PC-9 (cell line): Measurements from ENCODE around the gene CROCC2. TPM values are rescaled to one million over a fixed set of nuclear protein-coding genes. Genes with fewer than 3 reads are reported as not detected.

ENCODE experiments used
- BruUV-seq: library from RNA; stranded (reverse); fragments of 400-500 nt; replicated peaks from 2 replicates; lab custom pipeline; 2021; lab: Mats Ljungman, UMichigan
- CTCF ChIA-PET: fragments of 300-600 bp; sonication (Branson Sonifier 250); formaldehyde crosslinking; loops from one replicate; lab custom pipeline; 2022; ENCODE audit warnings: antibody characterized with exemption; lab: Charles Lee
- POLR2A ChIA-PET: fragments of 300-600 bp; sonication (Branson Sonifier 250); formaldehyde crosslinking; loops from one replicate; lab custom pipeline; 2022; ENCODE audit warnings: antibody characterized with exemption; ENCODE audit not compliant: unreplicated experiment; lab: Charles Lee
- DNase-seq, 2 experiments: peaks; one replicate each; pipeline versions ENCODE4 v3.0.0 to v3.0.0-alpha.2; 2015 to 2022; ENCODE audit warnings: mixed read lengths in 1 of 2
- H2AFZ ChIP-seq: fragments of 200-600 bp; sonication (generic); 2 replicates; pipeline ENCODE4 v1.8.1; 2017; ENCODE audit warnings: antibody characterized with exemption
- H3F3A ChIP-seq: fragments of 200-600 bp; sonication (generic); 2 replicates; pipeline ENCODE4 v1.8.1; 2017; ENCODE audit warnings: antibody characterized with exemption, mild to moderate bottlenecking, low read depth; ENCODE audit not compliant: insufficient read depth
- H3K27ac ChIP-seq: fragments of 200-600 bp; sonication (generic); 2 replicates; pipeline ENCODE4 v1.6.1; 2016; ENCODE audit warnings: mixed run types
- H3K27me3 ChIP-seq: fragments of 200-600 bp; sonication (generic); 2 replicates; pipeline ENCODE4 v1.6.1; 2016; ENCODE audit warnings: low read depth, mixed run types; ENCODE audit not compliant: insufficient read depth
- H3K36me3 ChIP-seq: fragments of 200-600 bp; sonication (generic); 2 replicates; pipeline ENCODE4 v1.6.1; 2016; ENCODE audit warnings: low read depth, mixed run types
- H3K4me1 ChIP-seq: fragments of 200-600 bp; sonication (generic); replicated peaks from 2 replicates; pipeline ENCODE4 v1.6.1; 2016; ENCODE audit warnings: mixed run types; ENCODE audit not compliant: insufficient read depth
- H3K4me2 ChIP-seq: fragments of 200-600 bp; sonication (generic); 2 replicates; pipeline ENCODE4 v1.6.1; 2017; ENCODE audit warnings: mixed run types
- H3K4me3 ChIP-seq: fragments of 200-600 bp; sonication (generic); 2 replicates; pipeline ENCODE4 v1.6.1; 2016; ENCODE audit warnings: mixed run types
- H3K79me2 ChIP-seq: fragments of 200-600 bp; sonication (generic); 2 replicates; pipeline ENCODE4 v1.6.1; 2017; ENCODE audit warnings: low read depth, mixed run types
- H3K9me2 ChIP-seq: fragments of 200-600 bp; sonication (generic); 2 replicates; pipeline ENCODE4 v1.8.1; 2017; ENCODE audit warnings: mild to moderate bottlenecking; ENCODE audit not compliant: insufficient read depth
- H3K9me3 ChIP-seq: fragments of 200-600 bp; sonication (generic); 2 replicates; pipeline ENCODE4 v1.8.1; 2016; ENCODE audit warnings: low read depth; ENCODE audit not compliant: insufficient read depth
- H4K20me1 ChIP-seq: fragments of 200-600 bp; sonication (generic); 2 replicates; pipeline ENCODE4 v1.8.1; 2017; ENCODE audit not compliant: insufficient read depth
- EZH2 ChIP-seq: fragments of 200-600 bp; sonication (generic); IDR thresholded peaks from 2 replicates; pipeline ENCODE4 v1.8.0; 2017; ENCODE audit warnings: antibody characterized with exemption, low read depth
- intact Hi-C: fragments of 100-400 bp; cut with micrococcal nuclease; formaldehyde crosslinking; loops from one replicate; pipeline ENCODE4 v1.10.0; 2022; ENCODE audit not compliant: unreplicated experiment
- total RNA-seq: library from RNA; stranded (reverse); gene quantifications from 2 replicates; pipeline ENCODE4 v1.2.3, GENCODE V29; 2021
- TF ChIP-seq, protein P1 (sequence below): fragments of 200-600 bp; sonication (generic); conservative IDR thresholded peaks from 2 replicates; pipeline ENCODE4 v1.6.1; 2017; ENCODE audit warnings: mixed run types, antibody characterized with exemption, mild to moderate bottlenecking, moderate library complexity

Gene CROCC2
- total RNA-seq, 1 experiment from 2014 or later, result not detected

DNA sequence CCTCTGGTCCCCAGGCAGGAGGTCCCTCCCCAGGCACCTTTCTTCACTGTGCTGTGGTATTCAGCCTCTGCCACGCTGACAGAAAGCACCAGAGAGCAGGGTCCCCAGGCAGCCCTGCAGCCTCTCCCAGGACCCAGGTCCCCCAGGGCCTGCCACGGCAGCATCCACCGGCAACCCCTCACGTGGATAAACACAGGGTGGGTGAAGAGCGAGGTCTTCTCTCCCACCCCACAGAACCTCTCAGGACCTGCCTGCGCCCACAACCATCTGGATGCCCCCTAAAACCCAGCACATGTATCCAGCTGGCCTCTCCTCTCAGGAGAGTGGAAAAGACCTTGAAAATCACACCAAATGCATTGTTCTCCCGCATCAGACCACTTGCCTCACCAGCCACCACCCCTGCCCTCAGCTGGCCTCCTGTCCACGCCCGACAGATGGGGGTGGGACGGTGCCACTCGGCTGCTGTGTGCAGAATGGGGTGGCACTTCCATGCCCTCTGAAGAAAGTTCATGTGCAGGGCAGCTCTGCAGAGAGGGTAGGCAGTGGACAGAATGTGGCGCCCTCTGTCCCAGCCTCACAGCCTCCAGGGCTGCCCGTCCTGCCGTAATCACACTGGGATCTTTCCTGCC is 4.0 kb upstream of the CROCC2 start:
- DNase-seq, result no peak
- H4K20me1 ChIP-seq, result no peaks in the 10 kb centered on the region
- H3K79me2 ChIP-seq, result no peaks in the 10 kb centered on the region
- H3K4me1 ChIP-seq, result peaks cover 35% of the 10 kb centered on the region
- no peak overlapping the region for H3K4me2 ChIP-seq
- H3K9me2 ChIP-seq, result no peaks in the 10 kb centered on the region
- ChIA-PET CTCF (no interaction called here), POLR2A (interaction anchor here (0.6 to 1.1 kb wide), 2 partner anchors 158 to 413 kb away, joined by 3 to 9 read pairs; no protein-coding TSS in a partner anchor)
- no peak overlapping the region for H2AFZ ChIP-seq
- no peak overlapping the region for H3K27ac ChIP-seq
- no TSS peak for BruUV-seq
- intact Hi-C loops, result no loop called here
- H3K27me3 ChIP-seq, result no peaks in the 10 kb centered on the region
- peaks cover 23% of the 10 kb centered on the region for H3F3A ChIP-seq
- TF ChIP-seq, protein P1, sequence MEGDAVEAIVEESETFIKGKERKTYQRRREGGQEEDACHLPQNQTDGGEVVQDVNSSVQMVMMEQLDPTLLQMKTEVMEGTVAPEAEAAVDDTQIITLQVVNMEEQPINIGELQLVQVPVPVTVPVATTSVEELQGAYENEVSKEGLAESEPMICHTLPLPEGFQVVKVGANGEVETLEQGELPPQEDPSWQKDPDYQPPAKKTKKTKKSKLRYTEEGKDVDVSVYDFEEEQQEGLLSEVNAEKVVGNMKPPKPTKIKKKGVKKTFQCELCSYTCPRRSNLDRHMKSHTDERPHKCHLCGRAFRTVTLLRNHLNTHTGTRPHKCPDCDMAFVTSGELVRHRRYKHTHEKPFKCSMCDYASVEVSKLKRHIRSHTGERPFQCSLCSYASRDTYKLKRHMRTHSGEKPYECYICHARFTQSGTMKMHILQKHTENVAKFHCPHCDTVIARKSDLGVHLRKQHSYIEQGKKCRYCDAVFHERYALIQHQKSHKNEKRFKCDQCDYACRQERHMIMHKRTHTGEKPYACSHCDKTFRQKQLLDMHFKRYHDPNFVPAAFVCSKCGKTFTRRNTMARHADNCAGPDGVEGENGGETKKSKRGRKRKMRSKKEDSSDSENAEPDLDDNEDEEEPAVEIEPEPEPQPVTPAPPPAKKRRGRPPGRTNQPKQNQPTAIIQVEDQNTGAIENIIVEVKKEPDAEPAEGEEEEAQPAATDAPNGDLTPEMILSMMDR, result no peak
- TF ChIP-seq EZH2, result no peak
- no peaks in the 10 kb centered on the region for H3K9me3 ChIP-seq
- no peaks in the 10 kb centered on the region for H3K36me3 ChIP-seq
- no peak overlapping the region for H3K4me3 ChIP-seq

DNA sequence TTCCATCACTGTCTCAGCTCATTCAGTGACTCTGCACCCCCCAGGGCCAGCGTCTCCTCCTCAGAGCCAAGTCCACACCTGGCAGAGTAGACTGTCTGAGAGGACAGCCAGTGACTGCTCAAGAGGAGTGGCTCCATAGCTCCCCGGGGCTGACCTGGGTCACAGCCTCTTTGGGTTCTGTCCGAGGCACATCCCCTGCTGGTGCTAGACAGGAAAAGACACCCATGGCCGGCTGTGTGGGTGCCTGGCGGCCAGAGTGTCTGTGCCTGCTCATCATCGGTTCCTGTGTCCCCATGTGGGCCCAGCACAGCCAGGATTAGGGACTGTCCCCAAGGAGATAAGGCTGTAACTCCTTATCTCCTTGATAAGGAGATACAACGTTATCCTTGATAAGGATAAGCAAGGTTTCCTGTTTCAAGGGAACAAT is 3.5 kb upstream of the CROCC2 start:
- no peak overlapping the region for H2AFZ ChIP-seq
- H3K4me3 ChIP-seq, result no peak overlapping the region
- H3K27me3 ChIP-seq, result no peaks in the 10 kb centered on the region
- no peaks in the 10 kb centered on the region for H3K9me2 ChIP-seq
- BruUV-seq, result no TSS peak
- H4K20me1 ChIP-seq, result no peaks in the 10 kb centered on the region
- peak in 1 of 2 experiments; percentile 71 for DNase-seq
- H3K79me2 ChIP-seq, result no peaks in the 10 kb centered on the region
- H3K36me3 ChIP-seq, result no peaks in the 10 kb centered on the region
- peaks cover 17% of the 10 kb centered on the region for H3F3A ChIP-seq
- no peak for TF ChIP-seq EZH2
- TF ChIP-seq, protein P1, result no peak
- POLR2A ChIA-PET, result interaction anchor here (0.6 to 1.1 kb wide), 3 partner anchors 143 to 412 kb away, joined by 3 to 9 read pairs (median 6); no protein-coding TSS in a partner anchor
- H3K4me1 ChIP-seq, result peaks cover 30% of the 10 kb centered on the region
- H3K9me3 ChIP-seq, result no peaks in the 10 kb centered on the region
- no peak overlapping the region for H3K4me2 ChIP-seq
- intact Hi-C loops, result no loop called here
- no peak overlapping the region for H3K27ac ChIP-seq
- CTCF ChIA-PET, result no interaction called here

DNA sequence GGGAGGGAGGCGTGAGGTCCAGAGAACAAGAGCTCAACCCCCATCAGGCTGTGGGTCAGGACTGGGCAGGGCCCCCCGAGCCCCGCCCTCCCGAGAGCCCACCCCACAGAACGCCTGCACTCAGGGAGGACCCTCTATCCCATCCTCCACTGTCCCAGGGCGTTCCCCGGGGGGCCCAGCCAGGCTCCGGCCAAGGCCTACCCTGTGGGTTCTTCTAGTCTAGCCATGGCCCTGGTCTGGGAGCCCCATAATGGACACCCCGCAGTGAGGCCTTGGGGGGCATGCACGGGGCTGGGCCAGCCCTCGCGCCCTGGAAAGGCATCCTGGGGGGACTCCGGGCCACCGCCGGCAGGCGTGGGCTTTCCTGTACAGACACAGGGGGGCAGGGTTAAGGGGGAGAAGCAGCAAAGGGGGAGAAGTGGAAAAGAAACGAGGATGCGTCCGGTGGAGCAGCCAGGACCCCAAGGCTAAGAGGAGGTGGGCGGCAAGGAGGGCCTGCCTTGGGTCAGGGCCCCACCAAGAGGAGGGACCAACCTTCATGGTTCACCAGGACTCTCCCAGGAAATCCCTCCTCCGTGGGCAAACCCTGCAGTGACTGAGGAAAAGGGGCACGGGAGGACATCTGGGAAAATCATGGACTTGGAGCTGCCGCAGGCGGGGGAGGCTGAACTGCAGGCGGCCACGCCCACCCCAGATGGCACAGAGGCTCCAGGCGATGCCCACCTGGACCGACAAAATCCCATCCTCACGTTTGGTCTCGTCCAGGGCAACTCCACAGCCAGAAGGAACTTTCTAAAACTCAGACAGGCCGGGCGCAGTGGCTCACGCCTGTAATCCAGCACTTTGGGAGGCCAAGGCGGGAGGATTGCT is 2.7 kb upstream of the CROCC2 start:
- no peaks in the 10 kb centered on the region for H3K9me3 ChIP-seq
- CTCF ChIA-PET, result no interaction called here
- intact Hi-C loops, result no loop called here
- no peaks in the 10 kb centered on the region for H3K9me2 ChIP-seq
- H2AFZ ChIP-seq, result no peak overlapping the region
- H3K4me2 ChIP-seq, result no peak overlapping the region
- H3K79me2 ChIP-seq, result no peaks in the 10 kb centered on the region
- no peak overlapping the region for H3K4me3 ChIP-seq
- H3K27ac ChIP-seq, result no peak overlapping the region
- no peak for TF ChIP-seq EZH2
- TF ChIP-seq, protein P1, result no peak
- no peak for DNase-seq
- H3K27me3 ChIP-seq, result no peaks in the 10 kb centered on the region
- POLR2A ChIA-PET, result interaction anchor here (0.6 kb wide), 1 partner anchor 142 kb away, joined by 6 read pairs; no protein-coding TSS in a partner anchor
- BruUV-seq, result no TSS peak
- no peaks in the 10 kb centered on the region for H3K36me3 ChIP-seq
- H4K20me1 ChIP-seq, result no peaks in the 10 kb centered on the region
- peaks cover 22% of the 10 kb centered on the region for H3K4me1 ChIP-seq
- peaks cover 12% of the 10 kb centered on the region; the same call in 1 of the 2 replicates for H3F3A ChIP-seq
